Stimulated activated naive CD8-positive, alpha-beta T cell treated with anti-CD3 and anti-CD28 coated beads, Interleukin-15, Interleukin-2, amounts not matched to agents 100 ng/mL and 50 ng/mL, for 24 hours (primary cell): Measurements from ENCODE around the gene WIF1.

ENCODE experiments used
- H3K27ac Mint-ChIP-seq: one replicate; pipeline ENCODE4 v1.8.0; 2021; ENCODE audit warnings: mild to moderate bottlenecking, mixed read lengths
- H3K27me3 Mint-ChIP-seq: one replicate; pipeline ENCODE4 v1.8.0; 2021; ENCODE audit warnings: mixed read lengths
- H3K36me3 Mint-ChIP-seq: one replicate; pipeline ENCODE4 v1.8.0; 2021; ENCODE audit warnings: low read depth, mixed read lengths
- H3K4me1 Mint-ChIP-seq: one replicate; pipeline ENCODE4 v1.8.0; 2021; ENCODE audit warnings: low read depth, mixed read lengths
- H3K4me3 Mint-ChIP-seq: one replicate; pipeline ENCODE4 v1.8.0; 2021; ENCODE audit warnings: mild to moderate bottlenecking, mixed read lengths
- H3K9me3 Mint-ChIP-seq: one replicate; pipeline ENCODE4 v1.8.0; 2021; ENCODE audit warnings: mixed read lengths

The WIF1 gene

GRCh38 chr12:65093606-65094005 is 27.5 kb downstream of the WIF1 start:
- H3K27ac Mint-ChIP-seq = no peak overlapping the region
- peaks cover 44% of the 10 kb centered on the region for H3K27me3 Mint-ChIP-seq
- H3K9me3 Mint-ChIP-seq = no peaks in the 10 kb centered on the region
- H3K36me3 Mint-ChIP-seq = no peaks in the 10 kb centered on the region
- no peak overlapping the region for H3K4me3 Mint-ChIP-seq
- H3K4me1 Mint-ChIP-seq = no peaks in the 10 kb centered on the region

GRCh38 chr12:65090461-65090860 is 30.6 kb downstream of the WIF1 start:
- H3K27ac Mint-ChIP-seq = no peak overlapping the region
- peaks cover 29% of the 10 kb centered on the region for H3K27me3 Mint-ChIP-seq
- no peaks in the 10 kb centered on the region for H3K4me1 Mint-ChIP-seq
- H3K9me3 Mint-ChIP-seq = no peaks in the 10 kb centered on the region
- H3K36me3 Mint-ChIP-seq = no peaks in the 10 kb centered on the region
- H3K4me3 Mint-ChIP-seq = no peak overlapping the region

GRCh38 chr12:65086236-65086635 is 34.9 kb downstream of the WIF1 start:
- Mint-ChIP-seq H3K4me1 (no peaks in the 10 kb centered on the region), H3K36me3 (no peaks in the 10 kb centered on the region), H3K27me3 (peaks cover 23% of the 10 kb centered on the region), H3K4me3 (no peak overlapping the region), H3K27ac (no peak overlapping the region), H3K9me3 (no peaks in the 10 kb centered on the region)

GRCh38 chr12:65084579-65084978 is 36.5 kb downstream of the WIF1 start:
- no peak overlapping the region for H3K4me3 Mint-ChIP-seq
- peaks cover 26% of the 10 kb centered on the region for H3K27me3 Mint-ChIP-seq
- no peak overlapping the region for H3K27ac Mint-ChIP-seq
- no peaks in the 10 kb centered on the region for H3K4me1 Mint-ChIP-seq
- no peaks in the 10 kb centered on the region for H3K9me3 Mint-ChIP-seq
- no peaks in the 10 kb centered on the region for H3K36me3 Mint-ChIP-seq

GRCh38 chr12:65083581-65083980 is 37.5 kb downstream of the WIF1 start:
- H3K4me3 Mint-ChIP-seq = no peak overlapping the region
- no peaks in the 10 kb centered on the region for H3K36me3 Mint-ChIP-seq
- no peaks in the 10 kb centered on the region for H3K4me1 Mint-ChIP-seq
- H3K27ac Mint-ChIP-seq = no peak overlapping the region
- H3K9me3 Mint-ChIP-seq = no peaks in the 10 kb centered on the region
- peaks cover 26% of the 10 kb centered on the region for H3K27me3 Mint-ChIP-seq

- Mint-ChIP-seq H3K36me3 (no peaks in the 10 kb centered on the region), H3K4me3 (no peak overlapping the region), H3K4me1 (no peaks in the 10 kb centered on the region), H3K9me3 (no peaks in the 10 kb centered on the region), H3K27me3 (peaks cover 28% of the 10 kb centered on the region), H3K27ac (no peak overlapping the region)
Measured at GRCh38 chr12:65082406-65082805, 38.7 kb downstream of the WIF1 start.

GRCh38 chr12:65081496-65081895 is 39.6 kb downstream of the WIF1 start:
- Mint-ChIP-seq H3K27me3 (peaks cover 24% of the 10 kb centered on the region), H3K27ac (no peak overlapping the region), H3K4me3 (no peak overlapping the region), H3K9me3 (no peaks in the 10 kb centered on the region), H3K36me3 (no peaks in the 10 kb centered on the region), H3K4me1 (no peaks in the 10 kb centered on the region)

- Mint-ChIP-seq H3K4me3 (no peak overlapping the region), H3K27me3 (peaks cover 7% of the 10 kb centered on the region), H3K9me3 (no peaks in the 10 kb centered on the region), H3K36me3 (no peaks in the 10 kb centered on the region), H3K27ac (no peak overlapping the region), H3K4me1 (no peaks in the 10 kb centered on the region)
Measured at GRCh38 chr12:65074932-65075331, 46.2 kb downstream of the WIF1 start.

- H3K36me3 Mint-ChIP-seq = no peaks in the 10 kb centered on the region
- no peak overlapping the region for H3K27ac Mint-ChIP-seq
- H3K9me3 Mint-ChIP-seq = no peaks in the 10 kb centered on the region
- H3K4me1 Mint-ChIP-seq = no peaks in the 10 kb centered on the region
- peaks cover 7% of the 10 kb centered on the region for H3K27me3 Mint-ChIP-seq
- H3K4me3 Mint-ChIP-seq = no peak overlapping the region
Measured at GRCh38 chr12:65069336-65069735, 51.8 kb downstream of the WIF1 start.

- no peak overlapping the region for H3K27ac Mint-ChIP-seq
- no peaks in the 10 kb centered on the region for H3K9me3 Mint-ChIP-seq
- H3K4me3 Mint-ChIP-seq = no peak overlapping the region
- H3K36me3 Mint-ChIP-seq = no peaks in the 10 kb centered on the region
- H3K27me3 Mint-ChIP-seq = peaks cover 11% of the 10 kb centered on the region
- no peaks in the 10 kb centered on the region for H3K4me1 Mint-ChIP-seq
Measured at GRCh38 chr12:65067383-65067782, 53.7 kb downstream of the WIF1 start.

- no peaks in the 10 kb centered on the region for H3K9me3 Mint-ChIP-seq
- H3K4me1 Mint-ChIP-seq = no peaks in the 10 kb centered on the region
- H3K27me3 Mint-ChIP-seq = peaks cover 22% of the 10 kb centered on the region
- no peak overlapping the region for H3K4me3 Mint-ChIP-seq
- H3K27ac Mint-ChIP-seq = no peak overlapping the region
- no peaks in the 10 kb centered on the region for H3K36me3 Mint-ChIP-seq
Measured at GRCh38 chr12:65055859-65056258, 65.2 kb downstream of the WIF1 start.

GRCh38 chr12:65051218-65051617 is 69.9 kb downstream of the WIF1 start:
- H3K27me3 Mint-ChIP-seq = peaks cover 25% of the 10 kb centered on the region
- H3K9me3 Mint-ChIP-seq = no peaks in the 10 kb centered on the region
- H3K4me3 Mint-ChIP-seq = no peak overlapping the region
- H3K4me1 Mint-ChIP-seq = no peaks in the 10 kb centered on the region
- no peaks in the 10 kb centered on the region for H3K36me3 Mint-ChIP-seq
- no peak overlapping the region for H3K27ac Mint-ChIP-seq

GRCh38 chr12:65045269-65045668 is 75.8 kb downstream of the WIF1 start:
- Mint-ChIP-seq H3K27me3 (peaks cover 29% of the 10 kb centered on the region), H3K27ac (no peak overlapping the region)

GRCh38 chr12:65039301-65039700 is 81.8 kb downstream of the WIF1 start:
- Mint-ChIP-seq H3K4me1 (no peaks in the 10 kb centered on the region), H3K4me3 (no peak overlapping the region), H3K27me3 (peaks cover 16% of the 10 kb centered on the region), H3K27ac (no peak overlapping the region), H3K36me3 (no peaks in the 10 kb centered on the region), H3K9me3 (no peaks in the 10 kb centered on the region)

More at GRCh38 chr12:65045269-65045668, 75.8 kb downstream of the WIF1 start:
- Mint-ChIP-seq H3K36me3 (no peaks in the 10 kb centered on the region), H3K9me3 (no peaks in the 10 kb centered on the region), H3K4me3 (no peak overlapping the region), H3K4me1 (no peaks in the 10 kb centered on the region)

GRCh38 chr12:65025136-65025535 is 96.0 kb downstream of the WIF1 start:
- Mint-ChIP-seq H3K27ac (no peak overlapping the region), H3K36me3 (no peaks in the 10 kb centered on the region), H3K4me1 (no peaks in the 10 kb centered on the region), H3K9me3 (peaks cover 9% of the 10 kb centered on the region), H3K4me3 (no peak overlapping the region), H3K27me3 (peaks cover 25% of the 10 kb centered on the region)

- Mint-ChIP-seq H3K4me3 (no peak overlapping the region), H3K27me3 (peaks cover 11% of the 10 kb centered on the region), H3K4me1 (no peaks in the 10 kb centered on the region), H3K27ac (no peak overlapping the region), H3K36me3 (no peaks in the 10 kb centered on the region), H3K9me3 (peaks cover 4% of the 10 kb centered on the region)
Measured at GRCh38 chr12:65023485-65023884, 97.6 kb downstream of the WIF1 start.
